Liver (tissue), 9 donors: ENCODE data around the gene ZNF484. TPM values are rescaled to one million over a fixed set of nuclear protein-coding genes. Genes with fewer than 3 reads are reported as not detected.

ENCODE experiments used
- DNase-seq: peaks from one replicate; pipeline ENCODE4 v3.0.0-alpha.2; 2017; ENCODE audit warnings: low spot score
- H3K27ac ChIP-seq, 2 donors: one replicate each; pipeline ENCODE4 v1.7.0; 2013; ENCODE audit warnings: inconsistent platforms in 2 of 2, low read length in 2 of 2, control low read depth in 1 of 2, low read depth in 1 of 2, mild to moderate bottlenecking in 1 of 2
- H3K27me3 ChIP-seq, 4 donors: one replicate each; pipeline versions ENCODE4 v1.6.1 to v1.7.0; 2013; ENCODE audit warnings: low read length in 3 of 4, inconsistent platforms in 1 of 4, mild to moderate bottlenecking in 1 of 4, moderate library complexity in 1 of 4; ENCODE audit not compliant: control insufficient read depth in 4 of 4, insufficient read depth in 4 of 4
- H3K36me3 ChIP-seq, 4 donors: one replicate each; pipeline versions ENCODE4 v1.6.1 to v1.7.0; 2013; ENCODE audit warnings: low read length in 3 of 4, mild to moderate bottlenecking in 3 of 4, low read depth in 1 of 4, moderate library complexity in 1 of 4; ENCODE audit not compliant: control insufficient read depth in 4 of 4, insufficient read depth in 3 of 4
- H3K4me1 ChIP-seq, 4 donors: one replicate each; pipeline versions ENCODE4 v1.6.1 to v1.7.0; 2013; ENCODE audit warnings: low read length in 3 of 4, mild to moderate bottlenecking in 3 of 4, moderate library complexity in 1 of 4; ENCODE audit not compliant: control insufficient read depth in 4 of 4, insufficient read depth in 4 of 4
- H3K4me3 ChIP-seq, 3 donors: one replicate each; pipeline versions ENCODE4 v1.6.1 to v1.7.0; 2013; ENCODE audit warnings: low read length in 3 of 3, control low read depth in 1 of 3, low read depth in 1 of 3, mild to moderate bottlenecking in 1 of 3
- H3K9ac ChIP-seq, 2 donors: one replicate each; pipeline ENCODE4 v1.7.0; 2013; ENCODE audit warnings: low read length in 2 of 2, mild to moderate bottlenecking in 2 of 2, moderate library complexity in 2 of 2, control low read depth in 1 of 2, low read depth in 1 of 2
- H3K9me3 ChIP-seq, 4 donors: one replicate each; pipeline versions ENCODE4 v1.6.1 to v1.7.0; 2013; ENCODE audit warnings: low read length in 3 of 4; ENCODE audit not compliant: control insufficient read depth in 4 of 4
- ATF3 ChIP-seq: IDR thresholded peaks from 2 replicates; pipeline ENCODE4 v1.6.1; 2016; ENCODE audit warnings: antibody characterized with exemption
- EGR1 ChIP-seq, 2 donors: IDR thresholded peaks; 2 replicates each; pipeline ENCODE4 v1.6.1; 2016 to 2018; ENCODE audit warnings: antibody characterized with exemption in 2 of 2, low read depth in 2 of 2
- GABPA ChIP-seq, 2 donors: IDR thresholded peaks in 1 of 2; conservative IDR thresholded peaks in 1 of 2; 2 replicates each; pipeline ENCODE4 v1.6.1; 2016; ENCODE audit warnings: antibody characterized with exemption in 2 of 2, mild to moderate bottlenecking in 1 of 2, moderate library complexity in 1 of 2
- MAX ChIP-seq: IDR thresholded peaks from 2 replicates; pipeline ENCODE4 v1.6.1; 2016; ENCODE audit warnings: antibody characterized with exemption
- NR2F2 ChIP-seq: IDR thresholded peaks from 2 replicates; pipeline ENCODE4 v1.6.1; 2016; ENCODE audit warnings: antibody characterized with exemption
- REST ChIP-seq: IDR thresholded peaks from 2 replicates; pipeline ENCODE4 v1.6.1; 2016; ENCODE audit warnings: antibody characterized with exemption, mild to moderate bottlenecking
- SP1 ChIP-seq: IDR thresholded peaks from 2 replicates; pipeline ENCODE4 v1.6.1; 2018; ENCODE audit warnings: antibody characterized with exemption, mild to moderate bottlenecking
- TAF1 ChIP-seq: conservative IDR thresholded peaks from 2 replicates; pipeline ENCODE4 v1.6.1; 2016; ENCODE audit warnings: antibody characterized with exemption, mild to moderate bottlenecking
- ZBTB33 ChIP-seq: IDR thresholded peaks from 2 replicates; pipeline ENCODE4 v1.6.1; 2016; ENCODE audit warnings: antibody characterized with exemption
- WGBS: extraction: QIAGEN DNeasy Blood & Tissue Kit; methylation state at CpG from one replicate; pipeline ENCODE4 v1.1.7; 2013; 5-methylcytosine and 5-hydroxymethylcytosine counted together
- polyA plus RNA-seq, 2 donors: library from polyadenylated mRNA; stranded (reverse) in 1 of 2; unstranded in 1 of 2; fragments of 200-250 nt in 1 of 2; fragments of >200 nt in 1 of 2; fragmentation: Nextera tagmentation in 1 of 2; extraction: Ambion mirVana in 1 of 2; gene quantifications; one replicate each; pipeline versions ENCODE4 v1.2.1 to v1.2.3, GENCODE V29; 2013 to 2015
- total RNA-seq, 2 donors: library from RNA; depleted of rRNA; stranded (reverse); fragments of >200 nt; gene quantifications; one replicate each; pipeline ENCODE4 v1.2.3, GENCODE V29; 2014
- donor health status: healthy.
- donor health status: healthy.
- donor health status: healthy.
- donor health status: healthy.
- donor health status: healthy.

Gene ZNF484
- total and polyA plus RNA-seq, 4 donors = 0.83 to 7.2 (median 3.7) TPM

GRCh38 chr9:92882276-92882675 lies 4.4 kb upstream of the ZNF484 start:
- H3K4me3 ChIP-seq = no peak overlapping the region
- no peak overlapping the region for H3K9ac ChIP-seq
- no peaks in the 10 kb centered on the region for H3K27me3 ChIP-seq
- 81% methylated on average over 5 of the region's 5 CpGs for WGBS
- H3K9me3 ChIP-seq = no peaks in the 10 kb centered on the region
- no peak for DNase-seq
- H3K4me1 ChIP-seq = peaks cover 0 to 3% (median 0%) of the 10 kb centered on the region in 4 donors
- H3K36me3 ChIP-seq = no peaks in the 10 kb centered on the region
- H3K27ac ChIP-seq = no peak overlapping the region
- TF ChIP-seq TAF1 (no peak), EGR1 (IDR thresholded peaks at IDR 0.05; ENCODE audit: low read depth in 2 of 2) (no peak), MAX (no peak), SP1 (no peak)

- H3K4me1 ChIP-seq = peaks cover 0 to 6% (median 0%) of the 10 kb centered on the region in 4 donors
- WGBS = 82% methylated on average over 1 of the region's 1 CpG
Observed at GRCh38 chr9:92875373-92875772, 2.5 kb downstream of the ZNF484 start.

More at GRCh38 chr9:92875373-92875772, 2.5 kb downstream of the ZNF484 start:
- H3K36me3 ChIP-seq = no peaks in the 10 kb centered on the region
- no peak overlapping the region for H3K27ac ChIP-seq
- H3K9me3 ChIP-seq = no peaks in the 10 kb centered on the region
- no peak overlapping the region for H3K9ac ChIP-seq
- TF ChIP-seq REST = no peak
- no peak for TF ChIP-seq GABPA (IDR thresholded peaks at IDR 0.05 in 1 of 2, conservative IDR thresholded peaks at IDR 0.05 in 1 of 2)
- TF ChIP-seq ZBTB33 = no peak
- TF ChIP-seq SP1 = no peak
- TF ChIP-seq ATF3 = no peak
- TF ChIP-seq NR2F2 = no peak
- H3K27me3 ChIP-seq = no peaks in the 10 kb centered on the region
- H3K4me3 ChIP-seq = no peak overlapping the region
- no peak for DNase-seq
